ENCODE data around the gene TBC1D17.

GRCh38 chr19:49889687-49890348 lies 12.3 kb downstream of the TBC1D17 start:
- no peak for TF ChIP-seq TAF1 (conservative IDR thresholded peaks at IDR 0.05)
- TF ChIP-seq, protein P1, sequence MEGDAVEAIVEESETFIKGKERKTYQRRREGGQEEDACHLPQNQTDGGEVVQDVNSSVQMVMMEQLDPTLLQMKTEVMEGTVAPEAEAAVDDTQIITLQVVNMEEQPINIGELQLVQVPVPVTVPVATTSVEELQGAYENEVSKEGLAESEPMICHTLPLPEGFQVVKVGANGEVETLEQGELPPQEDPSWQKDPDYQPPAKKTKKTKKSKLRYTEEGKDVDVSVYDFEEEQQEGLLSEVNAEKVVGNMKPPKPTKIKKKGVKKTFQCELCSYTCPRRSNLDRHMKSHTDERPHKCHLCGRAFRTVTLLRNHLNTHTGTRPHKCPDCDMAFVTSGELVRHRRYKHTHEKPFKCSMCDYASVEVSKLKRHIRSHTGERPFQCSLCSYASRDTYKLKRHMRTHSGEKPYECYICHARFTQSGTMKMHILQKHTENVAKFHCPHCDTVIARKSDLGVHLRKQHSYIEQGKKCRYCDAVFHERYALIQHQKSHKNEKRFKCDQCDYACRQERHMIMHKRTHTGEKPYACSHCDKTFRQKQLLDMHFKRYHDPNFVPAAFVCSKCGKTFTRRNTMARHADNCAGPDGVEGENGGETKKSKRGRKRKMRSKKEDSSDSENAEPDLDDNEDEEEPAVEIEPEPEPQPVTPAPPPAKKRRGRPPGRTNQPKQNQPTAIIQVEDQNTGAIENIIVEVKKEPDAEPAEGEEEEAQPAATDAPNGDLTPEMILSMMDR (IDR thresholded peaks at IDR 0.05; ENCODE audit: low read depth, low read length, missing input control): peak; percentile 50
- TF ChIP-seq ZBTB33 (IDR thresholded peaks at IDR 0.05): no peak
- TF ChIP-seq YY1 (IDR thresholded peaks at IDR 0.05): no peak
- TF ChIP-seq, protein P2, sequence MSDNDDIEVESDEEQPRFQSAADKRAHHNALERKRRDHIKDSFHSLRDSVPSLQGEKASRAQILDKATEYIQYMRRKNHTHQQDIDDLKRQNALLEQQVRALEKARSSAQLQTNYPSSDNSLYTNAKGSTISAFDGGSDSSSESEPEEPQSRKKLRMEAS (IDR thresholded peaks at IDR 0.05): no peak
- TF ChIP-seq RXRA (IDR thresholded peaks at IDR 0.05): no peak
- TF ChIP-seq JUND (IDR thresholded peaks at IDR 0.05): no peak
- peak in 1 of 2 donors; percentile 72 for TF ChIP-seq RAD21 (IDR thresholded peaks at IDR 0.05)
- TF ChIP-seq, protein P3, sequence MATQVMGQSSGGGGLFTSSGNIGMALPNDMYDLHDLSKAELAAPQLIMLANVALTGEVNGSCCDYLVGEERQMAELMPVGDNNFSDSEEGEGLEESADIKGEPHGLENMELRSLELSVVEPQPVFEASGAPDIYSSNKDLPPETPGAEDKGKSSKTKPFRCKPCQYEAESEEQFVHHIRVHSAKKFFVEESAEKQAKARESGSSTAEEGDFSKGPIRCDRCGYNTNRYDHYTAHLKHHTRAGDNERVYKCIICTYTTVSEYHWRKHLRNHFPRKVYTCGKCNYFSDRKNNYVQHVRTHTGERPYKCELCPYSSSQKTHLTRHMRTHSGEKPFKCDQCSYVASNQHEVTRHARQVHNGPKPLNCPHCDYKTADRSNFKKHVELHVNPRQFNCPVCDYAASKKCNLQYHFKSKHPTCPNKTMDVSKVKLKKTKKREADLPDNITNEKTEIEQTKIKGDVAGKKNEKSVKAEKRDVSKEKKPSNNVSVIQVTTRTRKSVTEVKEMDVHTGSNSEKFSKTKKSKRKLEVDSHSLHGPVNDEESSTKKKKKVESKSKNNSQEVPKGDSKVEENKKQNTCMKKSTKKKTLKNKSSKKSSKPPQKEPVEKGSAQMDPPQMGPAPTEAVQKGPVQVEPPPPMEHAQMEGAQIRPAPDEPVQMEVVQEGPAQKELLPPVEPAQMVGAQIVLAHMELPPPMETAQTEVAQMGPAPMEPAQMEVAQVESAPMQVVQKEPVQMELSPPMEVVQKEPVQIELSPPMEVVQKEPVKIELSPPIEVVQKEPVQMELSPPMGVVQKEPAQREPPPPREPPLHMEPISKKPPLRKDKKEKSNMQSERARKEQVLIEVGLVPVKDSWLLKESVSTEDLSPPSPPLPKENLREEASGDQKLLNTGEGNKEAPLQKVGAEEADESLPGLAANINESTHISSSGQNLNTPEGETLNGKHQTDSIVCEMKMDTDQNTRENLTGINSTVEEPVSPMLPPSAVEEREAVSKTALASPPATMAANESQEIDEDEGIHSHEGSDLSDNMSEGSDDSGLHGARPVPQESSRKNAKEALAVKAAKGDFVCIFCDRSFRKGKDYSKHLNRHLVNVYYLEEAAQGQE (IDR thresholded peaks at IDR 0.05): no peak
- TF ChIP-seq SP1 (IDR thresholded peaks at IDR 0.05): no peak
- no peak for TF ChIP-seq EGR1 (IDR thresholded peaks at IDR 0.05; ENCODE audit: low read depth in 2 of 2)
- no peak for TF ChIP-seq ATF3 (IDR thresholded peaks at IDR 0.05)
